H1 (cell line): ENCODE results near the gene RGS17.

Source experiments
- CBX5 ChIP-seq: fragments of 300-800, 300-1000 bp; sonication (generic); IDR thresholded peaks from 2 replicates; pipeline ENCODE4 v1.7.1; 2016; ENCODE audit warnings: antibody characterized with exemption, low read length, low read depth
- CEBPB ChIP-seq: IDR thresholded peaks from 2 replicates; pipeline ENCODE4 v1.6.1; 2012; ENCODE audit warnings: low read depth, low read length
- CTCF ChIP-seq, 3 experiments: IDR thresholded peaks; 1 replicate in 2 of 3; 2 replicates in 1 of 3; pipeline versions ENCODE4 v1.5.1 to v1.6.1; 2011; ENCODE audit warnings: low read length in 3 of 3, mild to moderate bottlenecking in 3 of 3, inconsistent platforms in 2 of 3, low read depth in 1 of 3, moderate library complexity in 1 of 3; ENCODE audit not compliant: insufficient read depth in 1 of 3; ENCODE audit errors: control extremely low read depth in 1 of 3
- EP300 ChIP-seq, 2 experiments: IDR thresholded peaks; 1 replicate in 1 of 2; 2 replicates in 1 of 2; pipeline ENCODE4 v1.6.1; 2011 to 2012; ENCODE audit warnings: low read depth in 2 of 2, low read length in 2 of 2, mild to moderate bottlenecking in 2 of 2, borderline replicate concordance in 1 of 2, inconsistent platforms in 1 of 2, moderate library complexity in 1 of 2
- EZH2 ChIP-seq: fragments of 200-600 bp; sonication (generic); IDR thresholded peaks from 2 replicates; pipeline ENCODE4 v1.7.1; 2012; ENCODE audit warnings: low read depth, mild to moderate bottlenecking, moderate library complexity, low read length, inconsistent platforms; ENCODE audit not compliant: severe bottlenecking
- FOSL1 ChIP-seq: IDR thresholded peaks from 2 replicates; pipeline ENCODE4 v1.6.1; 2011; ENCODE audit warnings: mild to moderate bottlenecking, low read depth, low read length, moderate library complexity; ENCODE audit not compliant: insufficient read depth
- GABPA ChIP-seq: IDR thresholded peaks from 2 replicates; pipeline ENCODE4 v1.6.1; 2011; ENCODE audit warnings: mild to moderate bottlenecking, low read length, moderate library complexity, borderline replicate concordance; ENCODE audit not compliant: insufficient read depth
- MAX ChIP-seq: IDR thresholded peaks from 2 replicates; pipeline ENCODE4 v1.6.1; 2012; ENCODE audit warnings: inconsistent platforms
- RAD21 ChIP-seq, 2 experiments: IDR thresholded peaks in 1 of 2; conservative IDR thresholded peaks in 1 of 2; 2 replicates each; pipeline ENCODE4 v1.6.1; 2011; ENCODE audit warnings: low read depth in 2 of 2, low read length in 2 of 2, improper control_type of control experiment in 1 of 2, inconsistent platforms in 1 of 2, mild to moderate bottlenecking in 1 of 2, moderate library complexity in 1 of 2
- SUZ12 ChIP-seq: fragments of 200-600 bp; sonication (generic); IDR thresholded peaks from 2 replicates; pipeline ENCODE4 v1.6.1; 2012; ENCODE audit warnings: mild to moderate bottlenecking, inconsistent platforms, low read length, moderate library complexity, mixed read lengths

- TF ChIP-seq EZH2 (no peak), CTCF (IDR thresholded peaks at IDR 0.05; ENCODE audit: control extremely low read depth in 1 of 3, insufficient read depth in 1 of 3, low read depth in 1 of 3, low read length in 3 of 3) (no peak), CBX5 (no peak), SUZ12 (no peak), RAD21 (IDR thresholded peaks at IDR 0.05 in 1 of 2, conservative IDR thresholded peaks at IDR 0.05 in 1 of 2; ENCODE audit: low read depth in 2 of 2, low read length in 2 of 2) (no peak), EP300 (IDR thresholded peaks at IDR 0.05; ENCODE audit: borderline replicate concordance in 1 of 2, low read depth in 2 of 2, low read length in 2 of 2) (no peak), MAX (0 out of 2 replicates have a peak, but pooled peaks have one; percentile 20), FOSL1 (no peak), CEBPB (no peak), GABPA (no peak)
Measured at GRCh38 chr6:153131037-153131981, at the start of gene RGS17.
